GM18507 (cell line): ENCODE data around the gene CTNNBIP1.

Experiments used
- DNase-seq: peaks from one replicate; pipeline ENCODE4 v3.0.0; 2011; ENCODE audit warnings: low read depth; ENCODE audit not compliant: insufficient read length; ENCODE audit errors: extremely low spot score
- FAIRE-seq: peaks from 2 replicates; lab custom pipeline; 2011; peaks lifted over from hg19 to GRCh38; lab: Jason Lieb, UNC

CTNNBIP1 gene

GRCh38 chr1:9882945-9883303 lies 27.1 kb downstream of the CTNNBIP1 start:
- DNase-seq (no peak), FAIRE-seq (no peak)

- DNase-seq (no peak), FAIRE-seq (no peak)
Measured at GRCh38 chr1:9882296-9882944, 27.6 kb downstream of the CTNNBIP1 start.

GRCh38 chr1:9881838-9882249 lies 28.2 kb downstream of the CTNNBIP1 start:
- DNase-seq (no peak), FAIRE-seq (no peak)

GRCh38 chr1:9878404-9878803 lies 31.7 kb downstream of the CTNNBIP1 start:
- FAIRE-seq (no peak), DNase-seq (no peak)

- DNase-seq = no peak
- no peak for FAIRE-seq
Measured at GRCh38 chr1:9877962-9878361, 32.1 kb downstream of the CTNNBIP1 start.

GRCh38 chr1:9875636-9876000 lies 34.5 kb downstream of the CTNNBIP1 start:
- no peak for DNase-seq
- FAIRE-seq = no peak

GRCh38 chr1:9874959-9875635 lies 35.0 kb downstream of the CTNNBIP1 start:
- DNase-seq (peak; percentile 88), FAIRE-seq (peak; percentile 84)

- no peak for FAIRE-seq
- DNase-seq = no peak
Measured at GRCh38 chr1:9874412-9874811, 35.7 kb downstream of the CTNNBIP1 start.

GRCh38 chr1:9873992-9874391 lies 36.1 kb downstream of the CTNNBIP1 start:
- no peak for DNase-seq
- no peak for FAIRE-seq

- no peak for FAIRE-seq
- no peak for DNase-seq
Measured at GRCh38 chr1:9873385-9873784, 36.7 kb downstream of the CTNNBIP1 start.

- no peak for DNase-seq
- FAIRE-seq = no peak
Measured at GRCh38 chr1:9872430-9873165, 37.5 kb downstream of the CTNNBIP1 start.

- DNase-seq (no peak), FAIRE-seq (no peak)
Measured at GRCh38 chr1:9871707-9872425, 38.2 kb downstream of the CTNNBIP1 start.

GRCh38 chr1:9871021-9871420 lies 39.0 kb downstream of the CTNNBIP1 start:
- DNase-seq (no peak), FAIRE-seq (no peak)

GRCh38 chr1:9870572-9870971 lies 39.5 kb downstream of the CTNNBIP1 start:
- DNase-seq = no peak
- no peak for FAIRE-seq

- no peak for FAIRE-seq
- no peak for DNase-seq
Measured at GRCh38 chr1:9869831-9870251, 40.2 kb downstream of the CTNNBIP1 start.

GRCh38 chr1:9868244-9868590 lies 41.9 kb downstream of the CTNNBIP1 start:
- FAIRE-seq (no peak), DNase-seq (no peak)

- DNase-seq (peak; percentile 73), FAIRE-seq (peak; percentile 94)
Measured at GRCh38 chr1:9867408-9868243, 42.4 kb downstream of the CTNNBIP1 start.

- DNase-seq (no peak), FAIRE-seq (no peak)
Measured at GRCh38 chr1:9866836-9867235, 43.2 kb downstream of the CTNNBIP1 start.

GRCh38 chr1:9865724-9866123 lies 44.3 kb downstream of the CTNNBIP1 start:
- FAIRE-seq (peak; percentile 24), DNase-seq (no peak)
